GM12873 (cell line): ENCODE data around the gene TBPL1.

ENCODE experiments used
- TF ChIP-seq, protein P1 (sequence below): IDR thresholded peaks from 2 replicates; pipeline ENCODE4 v1.5.1; 2012; ENCODE audit warnings: low read depth, mild to moderate bottlenecking, moderate library complexity, low read length, control low read depth; ENCODE audit not compliant: insufficient read depth; ENCODE audit errors: missing control alignments

The TBPL1 gene

DNA sequence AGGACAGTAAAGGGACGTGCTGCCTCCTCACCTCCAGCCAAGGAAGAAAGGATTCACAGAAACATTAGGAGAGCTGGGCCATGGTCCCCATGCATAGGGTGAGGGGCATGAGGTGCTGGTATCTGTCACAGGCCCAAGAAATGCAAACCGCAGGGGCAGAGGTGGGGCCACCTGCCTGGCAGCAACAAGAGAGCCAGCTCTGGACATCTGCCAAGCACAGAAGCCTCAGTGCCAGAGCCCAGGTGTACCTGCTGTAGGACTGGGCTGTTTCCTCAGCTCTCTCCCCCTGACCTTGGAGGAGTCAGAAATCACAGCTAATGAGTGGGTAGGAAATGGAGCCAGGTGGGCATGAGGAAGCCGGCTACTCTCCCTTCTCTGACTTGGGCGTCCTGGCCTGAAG, 54.1 kb downstream of the TBPL1 start:
- TF ChIP-seq, protein P1, sequence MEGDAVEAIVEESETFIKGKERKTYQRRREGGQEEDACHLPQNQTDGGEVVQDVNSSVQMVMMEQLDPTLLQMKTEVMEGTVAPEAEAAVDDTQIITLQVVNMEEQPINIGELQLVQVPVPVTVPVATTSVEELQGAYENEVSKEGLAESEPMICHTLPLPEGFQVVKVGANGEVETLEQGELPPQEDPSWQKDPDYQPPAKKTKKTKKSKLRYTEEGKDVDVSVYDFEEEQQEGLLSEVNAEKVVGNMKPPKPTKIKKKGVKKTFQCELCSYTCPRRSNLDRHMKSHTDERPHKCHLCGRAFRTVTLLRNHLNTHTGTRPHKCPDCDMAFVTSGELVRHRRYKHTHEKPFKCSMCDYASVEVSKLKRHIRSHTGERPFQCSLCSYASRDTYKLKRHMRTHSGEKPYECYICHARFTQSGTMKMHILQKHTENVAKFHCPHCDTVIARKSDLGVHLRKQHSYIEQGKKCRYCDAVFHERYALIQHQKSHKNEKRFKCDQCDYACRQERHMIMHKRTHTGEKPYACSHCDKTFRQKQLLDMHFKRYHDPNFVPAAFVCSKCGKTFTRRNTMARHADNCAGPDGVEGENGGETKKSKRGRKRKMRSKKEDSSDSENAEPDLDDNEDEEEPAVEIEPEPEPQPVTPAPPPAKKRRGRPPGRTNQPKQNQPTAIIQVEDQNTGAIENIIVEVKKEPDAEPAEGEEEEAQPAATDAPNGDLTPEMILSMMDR = no peak

DNA sequence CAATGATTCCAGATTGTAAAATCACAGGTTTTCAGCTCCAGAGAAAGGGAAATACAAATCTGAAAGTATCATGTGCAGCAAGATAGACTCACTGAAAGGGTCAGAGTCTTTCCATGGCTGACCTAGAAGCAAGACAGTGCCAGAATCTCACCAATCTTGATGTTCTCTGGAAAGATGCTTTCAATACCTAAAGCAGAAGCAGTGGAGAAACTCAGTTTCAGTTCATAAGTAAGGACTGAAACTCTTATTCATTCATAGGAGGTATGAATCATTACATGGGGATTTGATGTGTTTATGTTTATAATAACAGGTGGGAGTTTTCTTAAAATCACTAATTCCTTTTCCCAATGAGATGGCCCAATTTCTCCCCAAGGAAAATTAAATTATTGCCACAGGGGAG, 56.9 kb downstream of the TBPL1 start:
- TF ChIP-seq, protein P1 = no peak

GRCh38 chr6:134010400-134010799, 57.4 kb downstream of the TBPL1 start:
- TF ChIP-seq, protein P1 = no peak

DNA sequence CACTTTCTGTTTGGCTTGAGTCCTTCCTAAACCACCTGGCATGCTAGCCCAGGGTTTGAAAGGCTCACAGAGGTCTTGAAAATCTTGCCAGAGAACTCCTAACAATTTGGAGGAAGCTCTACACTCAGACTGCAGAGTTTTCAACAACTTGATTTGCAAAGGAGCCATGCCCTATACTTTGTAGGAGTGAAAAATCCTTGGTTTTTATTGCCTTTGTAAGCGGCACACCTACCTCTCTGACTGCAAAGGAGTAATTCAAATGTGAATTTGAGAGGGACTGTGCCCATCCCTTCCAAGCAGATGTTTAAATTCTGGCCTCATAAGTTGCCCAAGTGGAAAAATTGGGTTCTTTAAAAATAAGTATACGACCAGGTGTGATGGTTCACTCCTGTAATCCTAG, 58.0 kb downstream of the TBPL1 start:
- TF ChIP-seq, protein P1 = no peak

DNA sequence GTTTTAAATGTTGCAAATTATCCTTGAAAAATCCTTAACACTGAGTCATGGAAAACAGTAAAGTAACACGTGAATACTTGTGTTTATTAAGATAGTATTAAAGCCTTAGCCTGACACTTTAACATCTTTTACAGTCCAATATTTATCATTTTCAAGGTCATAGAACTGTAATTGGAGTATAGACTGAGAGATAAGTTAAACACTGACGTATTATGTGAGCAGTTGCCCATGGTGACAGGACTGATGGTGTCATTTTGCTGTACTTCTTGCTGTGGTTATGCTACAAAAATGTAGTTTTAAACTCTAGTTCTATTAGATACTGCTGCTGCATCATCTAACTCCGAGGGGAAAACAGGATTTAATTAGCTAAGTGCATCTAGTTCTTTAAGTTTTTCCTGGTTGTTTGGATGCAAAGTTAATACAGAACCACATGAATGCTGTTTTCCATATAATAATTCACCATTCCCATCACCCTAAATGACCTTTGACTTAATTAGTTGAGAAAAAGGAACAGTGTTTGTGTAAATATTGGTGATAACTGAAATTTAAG, 61.6 kb downstream of the TBPL1 start:
- TF ChIP-seq, protein P1 = no peak

DNA sequence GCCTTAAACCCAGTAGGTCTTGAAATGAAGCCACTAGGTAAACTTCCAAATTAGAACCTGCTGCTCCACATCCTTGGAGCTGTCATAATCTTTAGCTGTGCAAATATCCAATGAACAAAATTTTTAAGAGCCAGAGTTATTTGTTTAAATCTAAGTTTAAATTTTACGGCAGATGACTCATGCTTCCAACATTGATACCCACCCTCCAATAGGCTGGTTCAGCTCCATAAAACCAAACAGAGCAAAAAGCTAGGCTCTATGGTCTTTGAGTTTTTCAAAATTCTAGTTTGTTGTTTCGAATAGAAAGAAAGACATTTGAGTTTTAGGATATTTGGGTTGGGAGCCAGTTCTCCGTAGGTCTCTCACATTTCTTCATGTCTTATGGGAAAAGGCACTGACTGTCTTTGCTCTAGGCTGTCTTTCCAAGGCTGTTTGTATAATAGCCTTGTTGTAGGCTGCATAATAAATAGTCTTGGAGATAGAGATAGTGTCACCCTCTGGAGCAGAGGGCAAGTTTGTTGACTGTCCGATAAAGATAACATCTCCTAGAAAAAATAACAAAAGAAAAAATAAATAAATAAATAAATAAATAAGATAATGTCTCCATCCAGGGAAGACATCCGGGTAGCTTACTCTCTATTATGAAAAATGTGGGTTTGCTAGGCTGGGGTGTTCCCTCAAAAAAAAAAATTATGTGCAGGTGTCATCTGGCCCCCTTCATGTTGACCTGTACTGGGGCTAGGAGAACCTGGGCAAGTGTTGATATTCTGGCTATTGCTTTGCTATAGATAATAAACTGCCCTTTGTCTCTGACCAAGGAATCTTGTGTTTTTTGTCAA, 62.9 kb downstream of the TBPL1 start:
- TF ChIP-seq, protein P1 = no peak

DNA sequence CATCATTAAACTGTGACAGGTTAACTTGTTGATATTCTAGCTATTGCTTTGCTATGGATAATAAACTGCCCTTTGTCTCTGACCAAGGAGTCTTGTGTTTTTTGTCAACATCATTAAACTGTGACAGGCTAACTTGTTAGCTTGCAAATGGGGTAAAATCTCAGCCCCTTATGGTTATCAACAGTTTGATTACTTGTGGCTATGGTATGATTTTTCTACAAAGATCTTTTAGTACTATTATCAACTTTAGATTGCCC, 63.5 kb downstream of the TBPL1 start:
- TF ChIP-seq, protein P1 = no peak
